ENCODE measurements around the gene CHRNA9. TPM values are rescaled to one million over a fixed set of nuclear protein-coding genes. Genes with fewer than 3 reads are reported as not detected.

CHRNA9 gene
- total and polyA plus RNA-seq, 2 experiments from 2014 or later: 0.58 to 5.7 TPM

- Histone ChIP-seq H3F3A (replicated peaks; ENCODE audit: low read depth) (no peaks in the 10 kb centered on the region), H3K4me2 (no peak overlapping the region), H4K20me1 (replicated peaks; ENCODE audit: insufficient read depth) (no peaks in the 10 kb centered on the region), H3K27me3 (ENCODE audit: insufficient read depth) (no peaks in the 10 kb centered on the region), H3K4me1 (ENCODE audit: insufficient read depth) (no peaks in the 10 kb centered on the region), H3K36me3 (ENCODE audit: insufficient read depth) (no peaks in the 10 kb centered on the region), H3K27ac (ENCODE audit: low read depth) (no peak overlapping the region), H3K79me2 (replicated peaks; ENCODE audit: insufficient read depth) (no peaks in the 10 kb centered on the region), H3K9me2 (ENCODE audit: insufficient read depth) (0 out of 2 replicates have a peak, but pooled peaks cover 2% of the 10 kb centered on the region), H3K4me3 (no peak overlapping the region), H2AFZ (no peak overlapping the region)
- no peak for ATAC-seq
- H3K4me1 Mint-ChIP-seq: no peaks in the 10 kb centered on the region
- no peaks in the 10 kb centered on the region for H3K27me3 Mint-ChIP-seq (ENCODE audit: insufficient read depth, low read depth, poor library complexity)
- peaks cover 2% of the 10 kb centered on the region; the same call in 1 of the 3 replicates for H3K9me3 Mint-ChIP-seq
- TF ChIP-seq ZNF114 (CRISPR knock-in tag; IDR thresholded peaks at IDR 0.05) (no peak), POLR2AphosphoS5 (IDR thresholded peaks at IDR 0.05; ENCODE audit: low read depth) (no peak), JUNB (IDR thresholded peaks at IDR 0.05; ENCODE audit: unreplicated experiment) (no peak), CREB1 (CRISPR knock-in tag; IDR thresholded peaks at IDR 0.05; ENCODE audit: low read depth) (no peak)
- no peak overlapping the region for H3K27ac Mint-ChIP-seq
- peaks cover 5% of the 10 kb centered on the region for H3K36me3 Mint-ChIP-seq (ENCODE audit: low read depth)
- no peak for DNase-seq (ENCODE audit: low spot score)
- no peak overlapping the region for H3K4me3 Mint-ChIP-seq
These were observed 14.5 kb downstream of the CHRNA9 start for GRCh38 chr4:40349561-40350198.

GRCh38 chr4:40350627-40351227 lies 15.6 kb downstream of the CHRNA9 start:
- H3K36me3 Mint-ChIP-seq (ENCODE audit: low read depth): peaks cover 5% of the 10 kb centered on the region
- H3K27me3 Mint-ChIP-seq (ENCODE audit: insufficient read depth, low read depth, poor library complexity): no peaks in the 10 kb centered on the region
- no peaks in the 10 kb centered on the region for H3K9me2 ChIP-seq (ENCODE audit: insufficient read depth)
- no peaks in the 10 kb centered on the region for H3K4me1 Mint-ChIP-seq
- H3K27ac ChIP-seq (ENCODE audit: low read depth): no peak overlapping the region
- no peak overlapping the region for H3K4me2 ChIP-seq
- H4K20me1 ChIP-seq (replicated peaks; ENCODE audit: insufficient read depth): no peaks in the 10 kb centered on the region
- no peaks in the 10 kb centered on the region for H3K79me2 ChIP-seq (replicated peaks; ENCODE audit: insufficient read depth)
- TF ChIP-seq EZH2phosphoT487 (IDR thresholded peaks at IDR 0.05; ENCODE audit: unreplicated experiment): no peak
- TF ChIP-seq ZNF114 (CRISPR knock-in tag; IDR thresholded peaks at IDR 0.05): no peak
- TF ChIP-seq EZH2 (IDR thresholded peaks at IDR 0.05; ENCODE audit: low read depth, unreplicated experiment): no peak
- no peak for TF ChIP-seq ZNF331 (CRISPR knock-in tag; IDR thresholded peaks at IDR 0.05; ENCODE audit: low read depth)
- TF ChIP-seq POLR2AphosphoS5 (IDR thresholded peaks at IDR 0.05; ENCODE audit: low read depth): no peak
- TF ChIP-seq, protein P1, sequence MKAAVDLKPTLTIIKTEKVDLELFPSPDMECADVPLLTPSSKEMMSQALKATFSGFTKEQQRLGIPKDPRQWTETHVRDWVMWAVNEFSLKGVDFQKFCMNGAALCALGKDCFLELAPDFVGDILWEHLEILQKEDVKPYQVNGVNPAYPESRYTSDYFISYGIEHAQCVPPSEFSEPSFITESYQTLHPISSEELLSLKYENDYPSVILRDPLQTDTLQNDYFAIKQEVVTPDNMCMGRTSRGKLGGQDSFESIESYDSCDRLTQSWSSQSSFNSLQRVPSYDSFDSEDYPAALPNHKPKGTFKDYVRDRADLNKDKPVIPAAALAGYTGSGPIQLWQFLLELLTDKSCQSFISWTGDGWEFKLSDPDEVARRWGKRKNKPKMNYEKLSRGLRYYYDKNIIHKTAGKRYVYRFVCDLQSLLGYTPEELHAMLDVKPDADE (IDR thresholded peaks at IDR 0.05): no peak
- no peak for TF ChIP-seq STAT1 (IDR thresholded peaks at IDR 0.05; ENCODE audit: unreplicated experiment)
- TF ChIP-seq, protein P2, sequence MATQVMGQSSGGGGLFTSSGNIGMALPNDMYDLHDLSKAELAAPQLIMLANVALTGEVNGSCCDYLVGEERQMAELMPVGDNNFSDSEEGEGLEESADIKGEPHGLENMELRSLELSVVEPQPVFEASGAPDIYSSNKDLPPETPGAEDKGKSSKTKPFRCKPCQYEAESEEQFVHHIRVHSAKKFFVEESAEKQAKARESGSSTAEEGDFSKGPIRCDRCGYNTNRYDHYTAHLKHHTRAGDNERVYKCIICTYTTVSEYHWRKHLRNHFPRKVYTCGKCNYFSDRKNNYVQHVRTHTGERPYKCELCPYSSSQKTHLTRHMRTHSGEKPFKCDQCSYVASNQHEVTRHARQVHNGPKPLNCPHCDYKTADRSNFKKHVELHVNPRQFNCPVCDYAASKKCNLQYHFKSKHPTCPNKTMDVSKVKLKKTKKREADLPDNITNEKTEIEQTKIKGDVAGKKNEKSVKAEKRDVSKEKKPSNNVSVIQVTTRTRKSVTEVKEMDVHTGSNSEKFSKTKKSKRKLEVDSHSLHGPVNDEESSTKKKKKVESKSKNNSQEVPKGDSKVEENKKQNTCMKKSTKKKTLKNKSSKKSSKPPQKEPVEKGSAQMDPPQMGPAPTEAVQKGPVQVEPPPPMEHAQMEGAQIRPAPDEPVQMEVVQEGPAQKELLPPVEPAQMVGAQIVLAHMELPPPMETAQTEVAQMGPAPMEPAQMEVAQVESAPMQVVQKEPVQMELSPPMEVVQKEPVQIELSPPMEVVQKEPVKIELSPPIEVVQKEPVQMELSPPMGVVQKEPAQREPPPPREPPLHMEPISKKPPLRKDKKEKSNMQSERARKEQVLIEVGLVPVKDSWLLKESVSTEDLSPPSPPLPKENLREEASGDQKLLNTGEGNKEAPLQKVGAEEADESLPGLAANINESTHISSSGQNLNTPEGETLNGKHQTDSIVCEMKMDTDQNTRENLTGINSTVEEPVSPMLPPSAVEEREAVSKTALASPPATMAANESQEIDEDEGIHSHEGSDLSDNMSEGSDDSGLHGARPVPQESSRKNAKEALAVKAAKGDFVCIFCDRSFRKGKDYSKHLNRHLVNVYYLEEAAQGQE (IDR thresholded peaks at IDR 0.05; ENCODE audit: unreplicated experiment): no peak
- TF ChIP-seq, protein P3, sequence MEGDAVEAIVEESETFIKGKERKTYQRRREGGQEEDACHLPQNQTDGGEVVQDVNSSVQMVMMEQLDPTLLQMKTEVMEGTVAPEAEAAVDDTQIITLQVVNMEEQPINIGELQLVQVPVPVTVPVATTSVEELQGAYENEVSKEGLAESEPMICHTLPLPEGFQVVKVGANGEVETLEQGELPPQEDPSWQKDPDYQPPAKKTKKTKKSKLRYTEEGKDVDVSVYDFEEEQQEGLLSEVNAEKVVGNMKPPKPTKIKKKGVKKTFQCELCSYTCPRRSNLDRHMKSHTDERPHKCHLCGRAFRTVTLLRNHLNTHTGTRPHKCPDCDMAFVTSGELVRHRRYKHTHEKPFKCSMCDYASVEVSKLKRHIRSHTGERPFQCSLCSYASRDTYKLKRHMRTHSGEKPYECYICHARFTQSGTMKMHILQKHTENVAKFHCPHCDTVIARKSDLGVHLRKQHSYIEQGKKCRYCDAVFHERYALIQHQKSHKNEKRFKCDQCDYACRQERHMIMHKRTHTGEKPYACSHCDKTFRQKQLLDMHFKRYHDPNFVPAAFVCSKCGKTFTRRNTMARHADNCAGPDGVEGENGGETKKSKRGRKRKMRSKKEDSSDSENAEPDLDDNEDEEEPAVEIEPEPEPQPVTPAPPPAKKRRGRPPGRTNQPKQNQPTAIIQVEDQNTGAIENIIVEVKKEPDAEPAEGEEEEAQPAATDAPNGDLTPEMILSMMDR (conservative IDR thresholded peaks at IDR 0.05; ENCODE audit: low read depth in 2 of 2): no peak
- no peak for TF ChIP-seq CREB1 (CRISPR knock-in tag; IDR thresholded peaks at IDR 0.05; ENCODE audit: low read depth)
- peaks cover 2% of the 10 kb centered on the region; the same call in 1 of the 3 replicates for H3K9me3 Mint-ChIP-seq
- H3K27ac Mint-ChIP-seq: no peak overlapping the region
- no peaks in the 10 kb centered on the region for H3K36me3 ChIP-seq (ENCODE audit: insufficient read depth)
- ATAC-seq (no peak), DNase-seq (ENCODE audit: low spot score) (no peak)
- no peaks in the 10 kb centered on the region for H3K4me1 ChIP-seq (ENCODE audit: insufficient read depth)
- H2AFZ ChIP-seq: no peak overlapping the region
- H3K4me3 ChIP-seq: no peak overlapping the region
- H3K4me3 Mint-ChIP-seq: no peak overlapping the region
- no peaks in the 10 kb centered on the region for H3K27me3 ChIP-seq (ENCODE audit: insufficient read depth)
- no peaks in the 10 kb centered on the region for H3F3A ChIP-seq (replicated peaks; ENCODE audit: low read depth)
